CD1c-positive myeloid dendritic cell (primary cell): Measurements from ENCODE around the gene FGFBP1.

Experiments used
- DNase-seq: peaks from one replicate; pipeline ENCODE4 v3.0.0-alpha.2; 2016; ENCODE audit errors: extremely low spot score

Gene FGFBP1

DNA sequence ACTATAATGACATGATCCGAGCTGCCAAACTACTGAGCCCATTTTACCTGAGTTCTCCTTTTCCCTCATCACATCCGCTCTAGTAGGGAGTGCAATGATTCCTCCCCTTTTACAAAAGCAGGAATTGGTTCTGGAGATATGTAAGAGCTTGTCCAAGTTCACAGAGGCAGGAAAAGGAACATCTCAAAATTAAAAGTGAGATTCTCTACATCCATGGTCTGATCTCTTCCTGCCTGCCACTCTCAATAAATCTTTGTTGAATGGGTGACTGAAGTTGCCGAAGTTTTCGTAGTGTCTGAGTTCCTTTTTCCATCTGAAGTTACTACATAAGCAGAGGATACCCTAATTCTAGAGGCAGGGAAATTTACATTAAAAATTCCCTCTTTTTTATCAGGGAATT lies at the start of gene FGFBP1:
Gene FGFBP1, minus strand, starts transcription at position 101 of the 400 bp plus-strand sequence. CDS start 2,108 bp downstream, outside the sequence.
- DNase-seq = no peak

DNA sequence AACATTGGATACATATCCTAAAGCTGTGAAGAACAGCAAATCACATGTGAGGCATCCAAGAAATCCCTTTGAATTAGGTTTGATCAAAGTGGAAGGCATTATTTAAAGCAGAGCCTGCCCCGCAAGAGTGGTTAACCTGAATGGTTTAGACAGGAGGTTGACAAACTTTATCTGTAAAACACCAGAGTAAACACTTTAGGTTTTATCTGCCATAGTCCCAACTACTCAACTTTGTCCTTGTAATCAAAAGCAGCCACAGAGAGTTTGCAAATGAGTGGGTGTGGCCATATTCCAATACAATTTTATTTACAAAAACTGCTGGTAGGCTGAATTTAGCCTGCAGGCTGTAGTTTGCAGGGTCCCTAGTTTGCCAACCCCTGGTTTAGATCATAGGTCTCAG lies 49.7 kb upstream of the FGFBP1 start:
- DNase-seq = no peak

DNA sequence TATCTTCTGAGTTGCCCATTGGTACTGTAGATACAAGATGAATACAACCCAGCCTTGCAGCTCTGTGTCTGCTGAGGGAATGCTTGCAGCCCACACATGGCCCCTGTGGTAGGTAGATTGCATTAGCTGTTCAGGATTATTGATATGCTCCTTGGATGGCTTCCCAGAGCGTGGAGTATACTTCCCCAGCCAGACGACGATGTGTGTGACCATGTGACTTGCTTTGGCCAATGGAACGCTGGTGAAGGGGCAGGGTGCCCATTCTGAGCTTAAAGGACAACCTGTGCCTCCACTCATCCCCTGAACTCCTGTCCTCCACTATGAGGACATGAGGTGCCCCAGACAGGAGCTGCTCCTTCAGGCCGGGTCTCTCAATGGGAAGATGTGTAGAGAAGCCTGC lies 48.4 kb upstream of the FGFBP1 start:
- no peak for DNase-seq

DNA sequence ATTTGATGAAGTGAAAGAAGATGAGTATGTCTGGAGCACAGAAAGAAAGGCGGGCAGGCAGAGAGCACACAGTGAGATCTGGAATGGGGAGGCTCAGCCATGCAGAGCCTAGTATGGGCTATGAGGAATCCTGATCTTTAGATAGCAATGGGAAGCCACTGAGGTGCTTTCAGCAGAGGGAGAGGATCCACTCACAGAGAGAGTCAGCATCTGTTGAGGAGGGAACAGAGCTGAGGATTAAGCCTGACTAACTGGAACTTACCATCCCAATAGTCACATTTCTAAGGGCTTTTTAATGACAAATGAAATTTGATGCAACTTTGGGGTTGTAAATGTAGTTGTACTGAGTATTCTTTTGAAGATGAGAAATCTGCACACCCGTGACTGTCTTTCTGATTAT lies 45.1 kb upstream of the FGFBP1 start:
- DNase-seq = no peak

DNA sequence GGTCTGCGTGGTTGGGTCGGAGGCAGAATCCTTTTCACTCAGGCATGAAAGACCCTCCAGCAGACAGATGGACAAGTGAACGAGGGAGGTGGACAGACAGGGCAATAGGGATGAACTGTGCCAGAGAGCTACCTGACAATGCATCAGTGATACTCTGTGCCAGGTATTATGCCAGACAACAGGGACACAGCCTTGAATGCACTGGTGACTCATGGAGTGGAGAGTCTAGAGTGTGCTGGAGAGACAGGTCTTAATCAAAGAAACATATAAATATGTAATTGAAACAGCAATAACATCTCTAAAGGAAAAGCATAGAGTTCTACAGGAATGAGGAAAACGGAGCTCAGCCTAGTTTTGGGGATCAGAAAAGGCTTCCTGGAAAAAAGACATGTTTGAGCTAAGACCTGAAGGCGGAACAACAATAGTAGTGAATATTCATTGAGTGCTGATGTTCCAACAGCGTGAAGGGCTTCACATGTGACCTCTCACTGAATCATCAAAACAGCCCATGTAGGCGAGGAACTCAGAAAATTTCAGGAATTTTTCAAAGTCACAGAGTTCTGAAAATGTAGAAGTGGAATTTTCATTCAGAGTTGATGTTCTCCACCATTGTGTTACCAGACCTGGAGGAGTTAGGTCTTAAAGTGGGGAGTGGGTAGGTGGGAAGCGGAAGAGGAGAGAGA lies 44.4 kb upstream of the FGFBP1 start:
- DNase-seq = no peak

DNA sequence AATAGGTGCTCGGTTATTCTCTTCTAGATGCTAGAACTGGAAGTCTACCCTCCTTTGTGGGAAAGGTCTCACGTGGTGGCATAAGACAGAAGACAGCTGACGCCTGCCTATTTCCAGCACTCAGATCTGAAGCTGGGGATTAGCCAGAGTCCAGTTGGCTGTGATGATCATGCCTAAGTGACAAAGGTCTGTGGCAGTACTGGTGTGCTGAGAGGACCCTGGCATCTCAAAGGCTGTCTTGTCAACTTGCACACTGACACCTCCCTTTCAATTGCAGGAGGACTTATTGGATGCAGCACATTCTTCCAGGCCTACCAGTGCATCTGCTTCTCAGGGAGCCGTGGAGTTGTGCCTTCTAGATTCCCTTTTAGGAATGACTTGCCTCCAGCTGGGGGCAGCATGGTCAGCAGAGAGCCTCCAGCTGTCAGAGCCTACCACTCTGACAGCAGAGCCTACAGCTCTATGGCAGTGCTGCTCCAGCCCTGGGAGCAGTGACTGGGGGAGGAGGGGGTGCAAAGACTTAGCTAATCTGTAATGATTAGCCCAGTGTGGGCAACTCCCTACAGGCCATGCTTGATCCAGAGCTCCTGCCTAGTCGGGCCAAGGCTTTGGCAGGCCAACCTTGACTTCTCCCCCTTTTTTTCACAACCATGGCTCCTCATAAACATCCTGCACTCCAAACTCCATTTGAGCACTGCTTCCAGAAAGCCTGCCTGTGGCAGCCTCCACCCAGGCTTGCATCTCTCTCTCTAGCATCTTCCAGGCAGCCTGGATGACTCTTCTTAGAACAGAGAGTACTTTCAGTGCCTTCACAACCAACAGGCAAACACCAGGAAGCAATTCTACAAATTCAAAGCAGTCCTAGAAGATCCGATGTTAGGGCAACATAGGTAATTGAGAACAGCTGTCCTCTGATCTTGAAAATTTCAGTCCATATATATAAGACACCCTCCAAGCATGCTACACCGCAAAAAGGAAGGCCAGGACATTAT lies 38.2 kb upstream of the FGFBP1 start:
- DNase-seq = no peak

DNA sequence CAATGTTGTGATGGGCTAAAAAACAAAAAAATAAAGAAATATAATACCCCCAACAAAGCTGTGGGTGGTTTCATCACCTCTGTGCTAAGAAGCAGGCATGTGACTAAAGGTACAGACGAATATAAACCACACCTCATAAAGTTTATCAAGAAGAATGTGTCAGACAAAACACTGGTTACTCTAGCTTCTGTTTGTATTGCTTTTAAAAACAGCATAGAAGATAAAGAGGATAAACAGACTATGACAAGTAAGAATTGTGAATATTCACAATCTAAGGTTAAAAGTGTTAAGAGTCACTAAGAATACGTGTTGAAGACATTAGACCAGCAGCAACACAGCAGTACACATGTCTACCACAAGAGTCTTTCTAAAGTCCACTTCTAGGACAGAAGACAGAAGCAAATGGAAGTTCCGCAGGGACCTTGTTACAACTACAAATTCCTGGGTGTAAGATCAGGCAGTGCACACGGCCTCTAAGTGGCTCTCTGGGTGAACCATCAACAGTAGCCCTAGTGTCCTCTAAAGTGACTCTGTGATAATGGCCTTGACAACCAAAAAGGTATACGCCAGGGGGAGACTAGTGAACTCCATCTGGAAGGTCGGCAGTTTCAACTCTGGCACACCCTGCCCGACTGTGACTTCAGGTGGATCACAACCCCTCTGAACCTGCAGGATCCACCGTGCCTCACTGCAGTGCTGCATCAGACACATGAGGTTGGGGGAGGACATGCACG lies 32.7 kb upstream of the FGFBP1 start:
- no peak for DNase-seq

DNA sequence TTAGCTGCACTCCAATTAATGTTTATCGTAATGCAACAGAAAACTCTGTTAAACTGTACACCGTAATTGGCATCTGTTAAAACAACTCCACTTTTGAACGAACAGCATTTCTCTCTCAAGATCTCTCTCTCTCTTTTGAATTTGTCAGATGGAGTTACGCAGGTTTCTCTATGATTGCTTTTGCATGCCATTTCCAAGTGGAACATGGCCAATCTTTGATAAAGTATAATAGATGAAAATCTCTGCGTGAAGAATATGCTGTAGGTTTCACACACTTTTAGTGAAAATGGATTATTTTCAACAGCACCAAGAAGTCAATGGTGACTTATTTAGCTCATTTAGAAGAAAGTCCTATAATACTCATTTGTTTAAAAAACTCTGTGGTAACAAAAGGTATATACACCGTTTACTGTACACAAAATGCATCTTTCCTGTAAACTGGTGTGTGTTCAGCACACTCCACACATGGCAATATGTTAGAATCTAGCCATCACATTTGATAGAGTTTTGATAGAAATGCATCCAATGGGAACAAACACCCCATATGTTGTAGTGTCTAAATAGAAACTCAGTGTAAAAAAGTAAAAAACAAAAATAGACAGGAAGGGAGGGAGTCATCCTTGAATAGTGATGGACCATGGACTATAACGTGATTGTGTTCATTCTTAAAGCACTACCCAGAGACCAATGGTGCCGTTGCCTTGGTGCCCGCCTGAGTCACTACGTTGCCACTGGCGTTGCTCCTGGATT lies 30.2 kb upstream of the FGFBP1 start:
- no peak for DNase-seq

DNA sequence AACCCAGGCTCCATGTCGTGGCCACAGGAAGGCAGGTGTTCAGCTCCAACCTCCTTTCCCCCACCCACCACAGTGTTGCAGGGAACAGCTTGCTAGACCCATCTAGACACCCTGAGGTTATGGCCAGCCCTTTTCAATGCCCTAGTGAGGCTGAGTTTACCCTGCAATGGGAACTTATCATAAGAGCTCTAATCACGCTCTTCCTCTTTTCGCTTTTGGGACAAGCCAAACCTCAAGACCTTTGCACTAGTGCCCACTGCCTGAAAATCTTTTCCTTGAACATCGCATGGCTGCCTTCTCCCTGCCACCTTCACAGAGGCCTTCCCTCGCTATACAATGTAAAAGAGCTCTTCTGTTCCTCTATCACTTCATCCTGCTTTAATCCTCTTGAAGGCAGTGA lies 26.8 kb upstream of the FGFBP1 start:
- peak; percentile 9 for DNase-seq

DNA sequence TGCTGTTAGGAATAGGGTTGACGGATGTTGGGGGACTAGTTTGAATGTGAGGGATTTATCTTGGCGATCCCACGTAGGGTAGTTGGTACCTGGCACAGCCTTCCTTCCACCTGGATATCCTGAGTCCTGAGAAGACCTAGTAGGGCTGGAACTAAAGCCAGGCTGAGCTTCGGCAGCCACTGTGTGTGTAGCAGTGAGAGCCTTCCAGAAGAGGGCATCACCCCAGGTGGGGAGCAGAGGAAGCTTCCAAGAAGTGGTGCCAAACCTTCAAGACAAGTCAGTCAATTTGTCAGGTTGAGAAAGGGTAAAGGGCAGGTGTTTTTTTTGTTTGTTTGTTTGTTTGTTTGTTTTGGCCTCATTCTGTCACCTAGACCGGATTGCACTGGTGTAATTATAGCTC lies 25.6 kb upstream of the FGFBP1 start:
- no peak for DNase-seq

DNA sequence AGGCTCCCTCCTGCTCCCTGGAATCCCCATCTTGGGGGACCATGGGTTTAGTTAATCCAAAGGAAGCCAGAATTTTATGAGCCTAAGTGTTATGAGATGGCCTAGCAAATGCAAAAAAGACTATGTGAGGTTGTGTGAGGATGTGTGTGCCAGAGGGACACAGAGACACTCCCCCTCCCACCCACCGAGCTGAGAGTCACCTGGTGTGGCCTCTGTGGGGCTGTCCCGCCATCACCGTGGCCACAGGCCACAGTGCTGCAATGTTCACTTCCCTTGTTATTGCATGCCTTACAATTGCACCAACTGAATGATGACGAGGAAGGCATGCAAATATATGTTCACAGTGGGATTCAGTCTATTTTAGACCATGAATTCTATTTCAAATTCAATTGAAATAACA lies 25.0 kb upstream of the FGFBP1 start:
- DNase-seq = peak; percentile 22

DNA sequence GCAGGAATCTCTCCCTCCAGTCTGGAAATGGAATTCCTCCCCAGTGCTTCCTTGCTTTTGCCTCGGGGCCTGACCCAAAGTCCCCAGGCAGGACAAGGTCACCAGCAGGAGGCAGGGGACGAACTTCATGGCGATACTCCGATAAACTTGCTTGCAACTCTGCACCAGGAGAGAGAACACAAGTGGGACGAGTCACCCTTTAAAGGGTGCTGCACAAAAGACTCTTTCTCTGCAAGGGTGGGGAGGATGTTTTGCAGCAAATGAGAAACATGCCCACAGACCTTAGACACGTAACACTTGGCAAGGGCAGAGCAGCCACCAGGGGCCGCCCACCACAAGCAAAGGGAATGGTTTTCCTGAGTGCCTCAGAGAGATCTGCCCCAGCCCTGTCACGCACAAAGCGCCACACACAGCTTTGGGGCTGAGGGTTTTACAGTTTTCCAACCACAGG lies 24.5 kb upstream of the FGFBP1 start, which contains the start of gene FGFBP2:
Gene FGFBP2, minus strand, starts transcription at position 175 of the 451 bp plus-strand sequence. Its CDS starts 46 bp downstream, at position 129.
- peak; percentile 30 for DNase-seq

DNA sequence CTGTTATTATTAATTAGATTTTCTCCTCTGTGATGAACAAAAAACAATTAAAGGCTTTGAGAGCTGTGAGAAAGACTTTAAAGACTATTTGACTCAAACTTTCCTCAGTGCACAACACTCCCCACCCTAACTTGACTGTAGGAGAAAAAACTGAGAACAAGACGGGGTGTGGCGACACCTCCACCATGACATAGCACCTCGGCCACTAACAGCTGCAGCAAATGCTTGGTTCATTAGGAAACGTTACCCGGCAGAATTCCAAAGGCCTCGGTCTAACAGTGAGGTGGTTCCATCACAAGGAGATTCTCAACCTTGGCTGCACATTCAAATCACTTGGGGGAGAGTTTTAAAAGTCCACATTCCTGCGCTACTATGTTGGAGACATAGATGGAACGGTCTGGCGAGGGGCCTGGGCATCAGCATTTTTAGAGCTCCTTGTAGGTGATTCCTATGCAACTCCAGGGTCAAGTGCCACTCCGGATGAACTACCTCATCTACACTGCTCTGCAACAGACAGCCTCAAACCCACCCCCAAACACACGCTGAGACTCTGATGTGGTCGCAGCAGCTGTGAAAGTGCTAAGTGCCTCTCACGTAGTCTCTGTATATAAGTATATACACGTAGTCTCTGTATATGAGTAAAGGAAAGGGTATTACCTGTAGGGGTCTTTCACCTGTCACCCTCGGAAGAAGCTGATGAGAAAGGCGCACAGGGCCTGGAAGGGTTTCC lies 23.4 kb upstream of the FGFBP1 start:
- DNase-seq = no peak

DNA sequence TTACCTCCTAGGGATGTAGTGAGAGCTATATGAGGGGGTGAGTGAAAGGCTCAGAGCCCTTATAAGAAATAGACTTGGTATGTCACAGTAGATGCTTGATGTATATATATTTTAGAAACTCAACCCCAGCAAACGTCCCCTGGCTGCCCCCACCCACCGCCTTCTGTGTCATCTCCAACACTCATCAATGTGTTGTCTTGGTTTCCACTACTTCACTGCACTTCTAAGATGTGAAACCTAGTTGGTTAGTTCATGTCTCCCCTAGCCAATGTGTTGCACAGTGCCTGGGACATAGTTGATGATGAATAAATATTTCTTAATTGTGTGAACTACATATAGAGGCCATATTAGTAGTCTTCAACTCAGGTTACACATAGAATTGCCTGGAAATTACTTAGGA lies 20.0 kb upstream of the FGFBP1 start:
- DNase-seq = no peak

DNA sequence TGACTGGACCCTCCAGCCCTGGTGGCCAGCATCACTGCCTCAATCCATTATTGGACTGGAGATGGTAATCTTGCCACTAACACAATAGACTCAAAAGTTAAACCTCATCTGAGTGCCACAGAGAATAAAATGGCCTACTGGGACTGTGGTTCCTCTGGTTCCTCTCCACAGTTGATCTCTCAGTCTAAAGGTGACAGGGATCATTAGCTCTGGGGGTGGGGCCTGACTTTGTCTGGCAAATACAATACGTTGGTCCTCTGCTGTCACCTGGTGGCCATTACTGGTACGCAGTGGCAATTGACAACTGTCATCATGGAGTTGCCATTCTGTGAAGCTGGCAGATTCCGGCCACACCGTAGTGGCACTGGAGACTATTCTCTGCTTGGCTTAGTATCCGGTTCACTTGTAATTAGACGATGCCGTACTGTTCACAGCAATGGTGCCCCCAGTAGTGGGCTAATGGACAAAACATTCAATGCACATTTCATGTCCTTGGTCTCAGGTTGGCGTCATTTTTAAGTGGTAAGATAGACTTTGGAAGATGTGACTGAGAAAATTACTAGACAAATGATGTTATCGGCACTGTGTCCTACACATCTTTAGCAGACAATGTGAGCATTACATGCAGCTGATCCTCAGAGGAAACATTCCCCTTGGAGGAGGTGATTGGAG lies 17.8 kb upstream of the FGFBP1 start:
- DNase-seq = peak; percentile 84

DNA sequence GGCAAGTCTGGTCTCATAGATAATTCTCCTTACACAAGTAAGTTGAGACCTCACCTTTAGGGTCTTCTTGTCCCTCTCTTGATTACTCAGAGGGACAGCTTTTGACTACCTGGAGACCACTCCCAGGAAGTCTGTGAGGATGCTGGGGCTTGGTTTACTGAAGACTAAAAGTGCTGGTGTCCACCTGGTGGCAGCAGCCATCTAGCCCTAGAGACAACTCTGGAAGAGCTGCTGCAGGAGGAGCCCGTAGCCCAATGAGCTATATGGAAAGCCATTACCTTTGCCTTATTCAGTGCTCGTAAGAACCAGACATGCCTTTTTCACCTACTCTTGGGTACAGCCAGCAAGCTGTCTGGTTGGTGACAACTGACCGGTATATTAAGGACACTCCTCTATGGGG lies 17.1 kb upstream of the FGFBP1 start:
- no peak for DNase-seq

DNA sequence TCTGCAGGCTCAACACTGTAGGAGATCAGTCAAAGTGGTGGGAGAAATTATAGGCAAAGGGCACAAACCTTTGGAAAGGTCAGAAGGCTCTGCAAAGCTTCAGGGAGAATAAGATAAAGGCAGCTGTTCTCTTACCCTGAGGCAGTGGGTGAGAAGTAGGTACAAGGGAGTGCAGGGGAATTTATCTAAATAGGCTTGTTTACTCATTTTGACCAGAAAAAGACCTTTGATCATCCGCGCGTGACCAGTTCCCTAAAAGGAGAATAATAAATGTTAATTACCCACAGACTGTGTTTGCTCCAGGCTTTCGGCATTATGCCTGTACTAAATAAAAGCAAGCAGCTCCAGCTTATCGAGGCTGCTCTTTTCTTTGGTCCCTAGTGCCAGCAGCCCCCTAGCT lies 15.1 kb upstream of the FGFBP1 start:
- no peak for DNase-seq

DNA sequence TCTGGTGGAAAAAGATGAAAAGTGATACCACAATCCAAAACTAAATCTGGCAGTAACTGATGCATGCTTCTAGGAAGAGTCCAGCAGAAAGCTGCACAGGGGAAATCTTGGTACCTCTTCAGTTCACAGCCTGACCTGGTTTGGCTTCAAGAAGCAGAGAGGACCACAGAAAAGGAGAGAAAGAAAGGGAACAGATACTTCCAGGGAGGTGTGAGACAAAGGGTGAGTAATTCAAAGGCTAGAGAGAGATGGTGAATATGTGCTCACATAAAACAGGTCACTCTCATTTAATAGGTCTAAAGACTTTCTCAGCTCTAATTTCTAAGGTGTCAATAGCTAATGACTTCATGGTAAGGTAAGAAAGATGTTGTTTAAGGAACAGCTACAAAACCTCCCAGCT lies 13.2 kb upstream of the FGFBP1 start:
- no peak for DNase-seq

DNA sequence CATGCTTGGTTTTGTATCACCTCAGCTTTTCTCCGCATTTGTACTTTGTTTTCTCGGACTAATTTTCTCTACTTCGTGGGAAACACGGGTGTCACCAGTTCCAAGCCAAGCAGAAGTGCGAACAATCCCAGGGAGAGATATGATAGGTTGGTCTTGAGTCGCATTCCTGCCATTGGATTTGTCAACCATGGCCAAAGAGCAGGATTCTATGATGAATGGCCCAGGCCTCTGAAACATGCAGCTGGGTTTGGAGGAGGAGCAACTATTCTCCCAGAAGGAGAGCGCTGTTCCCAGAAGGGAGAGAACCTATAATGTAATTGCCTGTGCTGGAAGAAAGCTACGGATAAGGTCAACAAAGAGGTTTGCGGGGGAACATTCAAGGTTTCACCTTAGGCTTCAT lies 10.3 kb upstream of the FGFBP1 start:
- no peak for DNase-seq

DNA sequence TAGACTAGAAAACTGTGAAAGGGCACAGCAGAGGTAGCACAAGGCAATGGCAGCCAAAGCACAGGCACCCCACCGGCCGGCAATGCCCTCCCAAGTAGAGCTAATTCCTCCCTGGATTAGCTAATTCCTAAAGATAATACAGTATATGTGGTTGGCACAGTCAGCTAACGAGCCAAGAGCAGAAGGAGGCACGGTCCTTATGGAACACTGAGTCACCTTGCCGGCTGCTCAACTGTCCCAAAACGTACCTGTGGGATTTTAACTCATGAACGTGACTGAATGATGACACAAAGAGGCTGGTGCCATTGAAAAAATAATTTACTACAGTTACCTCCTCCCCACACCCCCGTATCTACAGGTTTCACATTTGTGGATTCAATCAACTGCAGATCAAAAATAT lies 9.1 kb upstream of the FGFBP1 start:
- no peak for DNase-seq
